NCI-H748 (cell line): ENCODE data around the gene FCRL5.
"Not testable (repeated sequence)": the region's sequence is repeated elsewhere in the genome, so short reads cannot be mapped to it uniquely, and the experiment has no call there.

Source experiments
- DNase-seq: peaks from one replicate; lab custom pipeline; 2025; ENCODE audit not compliant: unreplicated experiment; lab: John Stamatoyannopoulos, UW

Gene FCRL5

DNA sequence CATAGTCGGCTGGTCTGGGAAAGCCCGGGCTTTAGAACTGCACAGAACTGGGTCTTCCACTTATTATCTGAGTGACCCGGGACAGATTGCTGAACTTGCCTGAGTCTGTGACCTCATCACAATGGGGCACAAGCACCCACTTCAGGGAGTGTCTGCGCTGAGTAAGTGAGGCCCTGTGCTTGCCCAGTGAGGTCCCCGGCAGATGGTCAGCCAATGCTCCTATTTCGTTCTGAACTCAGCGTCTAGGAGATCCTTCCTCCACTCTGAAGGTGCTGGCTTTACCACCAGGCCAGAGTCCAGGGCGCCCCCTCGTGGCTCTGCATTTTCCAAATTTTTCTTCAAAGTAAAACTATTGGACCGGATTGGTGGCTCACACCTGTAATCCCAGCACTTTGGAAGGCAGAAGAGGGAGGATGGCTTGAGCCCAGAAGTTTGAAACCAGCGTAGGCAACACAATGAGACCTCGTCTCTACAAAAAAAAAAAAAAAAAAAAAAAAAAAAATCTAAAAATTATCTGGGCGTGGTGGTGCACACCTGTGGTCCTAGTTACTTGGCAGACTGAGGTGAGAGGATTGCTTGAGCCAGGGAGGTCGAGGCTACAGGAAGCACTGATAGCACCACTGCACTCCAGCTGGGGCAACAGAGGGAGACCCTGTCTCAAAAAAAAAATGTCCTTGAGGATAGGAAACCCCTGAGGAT, 61.7 kb downstream of the FCRL5 start:
- DNase-seq: peak; percentile 75

- DNase-seq: no peak
Observed at GRCh38 chr1:157488156-157488555, 64.2 kb downstream of the FCRL5 start.

DNA sequence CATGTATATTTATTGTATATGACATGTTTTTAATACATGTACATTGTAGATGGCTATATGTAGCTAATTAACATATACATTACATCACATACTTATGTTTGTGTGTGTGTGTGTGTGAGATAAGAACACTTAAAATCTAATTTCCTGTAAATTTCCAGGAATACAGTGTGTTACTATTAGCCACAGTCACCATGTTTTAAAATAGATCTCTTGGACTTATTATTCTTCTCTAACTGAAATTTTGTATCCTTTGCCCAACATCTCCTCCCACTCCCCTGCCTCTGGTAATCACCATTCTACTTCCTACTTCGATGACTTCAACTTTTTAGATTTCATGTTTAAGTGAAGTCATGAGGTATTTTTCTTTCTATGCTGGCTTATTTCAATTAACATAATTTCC, 64.8 kb downstream of the FCRL5 start:
- DNase-seq: no peak

DNA sequence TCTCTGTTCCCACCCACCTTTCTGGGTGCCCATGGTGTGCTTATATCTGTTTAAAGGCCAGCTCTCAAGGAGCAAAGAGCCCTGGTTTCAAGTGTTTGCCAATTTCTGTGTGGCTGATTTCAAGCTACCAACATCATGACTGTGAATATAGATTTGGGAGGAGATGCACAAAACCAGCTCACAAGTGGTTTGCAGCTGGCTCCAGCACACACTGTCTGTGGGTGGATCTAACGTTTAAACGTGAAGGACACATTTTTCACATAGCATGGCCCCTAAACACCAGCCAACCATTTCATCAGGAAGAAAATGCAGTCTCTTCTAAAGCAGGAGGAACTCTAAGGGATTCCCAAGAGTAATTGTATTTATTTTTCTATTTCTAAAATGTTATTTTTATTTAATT, 65.2 kb downstream of the FCRL5 start:
- DNase-seq: no peak

GRCh38 chr1:157486400-157486799, 65.9 kb downstream of the FCRL5 start:
- not testable (repeated sequence) for DNase-seq

- DNase-seq: no peak
Observed at GRCh38 chr1:157485793-157486192, 66.5 kb downstream of the FCRL5 start.

DNA sequence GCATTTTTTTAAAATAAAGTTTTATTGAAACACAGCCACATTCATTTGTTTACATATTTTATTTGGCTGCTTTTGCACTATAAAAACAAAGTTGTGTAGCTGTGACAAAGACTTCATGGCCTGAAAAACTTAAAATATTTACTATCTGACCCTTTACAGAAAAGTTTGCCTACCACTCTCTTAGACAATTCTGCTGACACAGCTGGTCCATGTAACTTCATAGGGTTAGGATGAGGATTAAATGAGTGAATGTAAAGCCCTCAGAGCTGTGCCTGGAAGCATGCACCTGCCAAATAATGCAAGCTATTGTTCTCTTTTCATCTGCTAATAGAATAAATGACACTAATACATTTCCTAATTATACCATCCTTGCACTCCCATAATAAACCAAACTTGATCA, 67.7 kb downstream of the FCRL5 start:
- no peak for DNase-seq

DNA sequence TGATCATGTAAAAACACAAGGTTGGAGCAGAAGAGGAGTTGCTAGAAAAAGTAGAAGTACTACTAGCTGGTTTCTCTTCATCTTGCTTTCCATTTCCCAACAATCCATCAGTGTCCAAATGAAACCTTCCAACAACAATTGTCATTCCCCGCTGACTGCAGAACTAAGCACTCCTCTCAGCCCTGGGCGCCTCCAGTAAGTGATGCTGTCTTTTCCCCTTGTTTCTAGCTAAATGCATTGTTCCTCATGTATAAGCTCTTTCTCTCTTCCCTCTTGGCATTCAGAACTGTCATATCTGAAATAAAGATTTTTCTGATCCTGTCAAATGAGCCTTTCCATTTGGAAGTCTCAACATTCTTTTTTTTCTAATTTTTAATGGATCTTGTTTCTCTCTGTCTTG, 68.7 kb downstream of the FCRL5 start:
- no peak for DNase-seq

DNA sequence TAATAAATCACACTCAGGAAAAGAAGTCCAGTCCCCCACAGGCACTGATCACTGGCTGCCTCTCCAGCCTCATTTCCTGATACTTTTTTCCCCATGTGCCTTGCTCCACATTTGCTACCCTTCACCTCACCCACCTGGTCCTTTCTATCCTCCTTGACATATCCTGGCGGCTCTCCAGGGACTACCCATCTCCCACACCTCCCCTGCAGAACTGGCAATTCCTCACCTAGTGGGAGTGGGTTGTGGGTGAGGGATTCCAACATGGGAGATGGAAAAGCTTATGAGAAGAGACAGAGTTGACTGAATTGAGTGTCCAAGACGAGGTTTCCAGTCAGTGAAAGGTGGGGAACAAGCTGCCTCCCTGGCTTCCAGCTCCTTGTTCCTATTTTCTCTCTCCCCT, 69.6 kb downstream of the FCRL5 start:
- no peak for DNase-seq

- DNase-seq: no peak
Observed at GRCh38 chr1:157482174-157482573, 70.1 kb downstream of the FCRL5 start.

- no peak for DNase-seq
Observed at GRCh38 chr1:157478030-157478429, 74.3 kb downstream of the FCRL5 start.

DNA sequence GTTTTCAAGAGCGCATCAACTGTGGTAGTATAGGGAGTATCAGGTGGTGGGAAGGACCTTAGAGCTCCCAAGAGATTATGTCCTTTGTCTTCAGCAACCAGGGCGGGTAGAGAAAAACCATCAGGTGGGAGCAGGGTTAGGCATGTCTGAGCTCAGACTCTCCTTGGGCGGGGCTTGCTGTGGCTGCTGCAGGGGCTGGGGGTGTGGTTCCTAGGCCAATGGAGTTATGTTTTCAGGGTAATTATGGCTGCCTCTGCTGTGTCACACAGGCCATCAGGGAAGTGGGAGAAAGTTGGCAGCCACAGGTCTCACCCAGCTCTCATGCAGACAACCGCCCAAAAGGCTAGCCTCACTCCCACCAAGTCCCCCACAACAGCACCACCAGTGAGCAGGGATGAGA, 74.9 kb downstream of the FCRL5 start:
- DNase-seq: no peak

DNA sequence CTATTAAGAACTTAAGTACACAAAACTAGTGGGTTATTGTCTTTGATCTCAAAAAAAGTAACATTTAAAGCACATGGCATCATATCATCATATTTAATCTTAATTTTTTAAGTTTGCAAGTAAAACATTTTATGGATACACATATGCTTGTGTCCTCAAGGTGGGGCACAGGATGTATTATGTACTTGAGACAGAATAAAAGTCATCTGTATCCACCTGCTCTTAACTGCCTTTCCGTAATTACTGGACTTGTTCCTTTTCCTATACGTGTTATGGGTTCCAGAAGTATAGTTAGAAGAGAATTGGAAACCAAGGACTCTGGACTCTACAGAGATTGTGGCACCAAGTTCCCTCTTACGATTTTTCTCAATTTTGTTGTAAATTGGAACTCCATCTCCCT, 79.4 kb downstream of the FCRL5 start:
- DNase-seq: peak; percentile 59

- DNase-seq: peak; percentile 62
Observed at GRCh38 chr1:157472056-157472701, 80.1 kb downstream of the FCRL5 start.

GRCh38 chr1:157471531-157471930, 80.8 kb downstream of the FCRL5 start:
- DNase-seq: no peak

GRCh38 chr1:157469752-157470675, 82.3 kb downstream of the FCRL5 start:
- no peak for DNase-seq

GRCh38 chr1:157469300-157469699, 83.0 kb downstream of the FCRL5 start:
- no peak for DNase-seq

DNA sequence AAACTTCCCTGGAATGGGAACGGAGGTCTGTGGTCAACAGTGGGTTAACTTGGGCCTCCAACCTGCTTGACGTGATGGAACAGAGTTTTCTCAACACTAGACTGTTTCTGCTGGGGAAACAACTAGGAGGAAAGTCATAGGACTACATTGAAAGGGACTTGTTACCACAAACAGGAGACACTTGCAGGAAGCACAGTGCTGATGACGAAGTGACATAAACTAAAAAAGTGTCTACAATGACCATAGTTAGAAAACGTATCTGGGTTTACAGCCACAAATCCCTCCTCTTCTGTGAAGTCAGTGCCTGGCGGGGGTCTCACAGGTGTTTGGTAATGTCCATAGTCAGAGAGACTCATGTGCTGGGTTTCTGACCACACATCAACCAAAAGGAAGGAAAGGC, 86.3 kb downstream of the FCRL5 start:
- no peak for DNase-seq
